HepG2 (cell line): ENCODE measurements around the gene FBXL13.

Experiments
- FOXJ3 ChIP-seq: sonication (generic); formaldehyde crosslinking; IDR thresholded peaks from 2 replicates; pipeline ENCODE4 v1.4.0; 2020; ENCODE audit warnings: missing genetic modification reagents, mild to moderate bottlenecking, borderline replicate concordance
- FOXM1 ChIP-seq: sonication (generic); formaldehyde crosslinking; IDR thresholded peaks from 2 replicates; pipeline ENCODE4 v1.5.0; 2020; ENCODE audit warnings: missing genetic modification reagents
- GATA4 ChIP-seq: sonication (generic); IDR thresholded peaks from 2 replicates; pipeline ENCODE4 v1.6.1; 2016; ENCODE audit warnings: antibody characterized with exemption, low read depth, borderline replicate concordance
- KDM4B ChIP-seq: sonication (generic); formaldehyde crosslinking; IDR thresholded peaks from 2 replicates; pipeline ENCODE4 v1.4.0; 2020; ENCODE audit warnings: missing genetic modification reagents
- NFIB ChIP-seq: sonication (generic); formaldehyde crosslinking; IDR thresholded peaks from 2 replicates; pipeline ENCODE4 v1.9.0; 2021; ENCODE audit warnings: missing genetic modification reagents, mild to moderate bottlenecking, borderline replicate concordance
- NR1H2 ChIP-seq: sonication (generic); formaldehyde crosslinking; IDR thresholded peaks from 2 replicates; pipeline ENCODE4 v1.8.1; 2022; ENCODE audit warnings: low read depth, missing genetic modification reagents, borderline replicate concordance
- POGZ ChIP-seq: sonication (generic); formaldehyde crosslinking; IDR thresholded peaks from 2 replicates; pipeline ENCODE4 v1.4.0; 2020; ENCODE audit warnings: mild to moderate bottlenecking, missing genetic modification reagents
- POLR2A ChIP-seq, 2 experiments: IDR thresholded peaks; 2 replicates each; pipeline ENCODE4 v1.6.1; 2011; ENCODE audit warnings: low read depth in 2 of 2, low read length in 2 of 2, mild to moderate bottlenecking in 1 of 2, moderate library complexity in 1 of 2; ENCODE audit not compliant: insufficient read depth in 1 of 2
- ZFP1 ChIP-seq: IDR thresholded peaks from 2 replicates; pipeline ENCODE4 v1.6.1; 2016
- ZNF263 ChIP-seq: sonication (generic); formaldehyde crosslinking; IDR thresholded peaks from 2 replicates; pipeline ENCODE4 v1.4.0; 2020; ENCODE audit warnings: missing genetic modification reagents
- ZNF329 ChIP-seq: sonication (generic); formaldehyde crosslinking; IDR thresholded peaks from 2 replicates; pipeline ENCODE4 v1.9.0; 2021; ENCODE audit warnings: low read depth, mild to moderate bottlenecking, missing genetic modification reagents
- ZNF33B ChIP-seq: sonication (generic); formaldehyde crosslinking; IDR thresholded peaks from 2 replicates; pipeline ENCODE4 v1.5.1; 2020; ENCODE audit warnings: mild to moderate bottlenecking, missing genetic modification reagents
- TF ChIP-seq, protein P1 (sequence below): sonication (generic); formaldehyde crosslinking; IDR thresholded peaks from 2 replicates; pipeline ENCODE4 v1.4.0; 2020; ENCODE audit warnings: missing genetic modification reagents
- TF ChIP-seq, protein P2 (sequence below): IDR thresholded peaks from 2 replicates; pipeline ENCODE4 v1.6.1; 2016; ENCODE audit warnings: low read depth, missing genetic modification reagents, missing compliant biosample characterization

DNA sequence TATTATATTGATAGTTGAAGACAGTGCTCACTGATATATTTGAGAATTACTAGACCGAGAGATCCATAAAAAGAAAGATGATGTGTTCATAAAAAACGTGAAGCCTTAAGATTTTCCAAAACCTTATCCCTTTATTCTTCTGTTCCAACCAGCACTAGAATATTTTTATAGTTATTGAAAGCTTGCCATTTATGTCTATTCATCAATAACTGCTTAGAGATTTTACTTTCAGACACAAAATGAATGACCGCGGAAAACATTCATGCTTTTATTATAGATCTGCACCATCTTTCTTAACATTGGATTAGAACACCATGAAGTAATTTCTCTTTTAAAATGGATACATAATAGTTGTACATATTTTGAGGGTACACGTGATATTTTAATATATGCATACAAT is 77.6 kb downstream of the FBXL13 start:
- TF ChIP-seq POGZ (CRISPR knock-in tag) = no peak
- no peak for TF ChIP-seq FOXJ3
- TF ChIP-seq, protein P1, sequence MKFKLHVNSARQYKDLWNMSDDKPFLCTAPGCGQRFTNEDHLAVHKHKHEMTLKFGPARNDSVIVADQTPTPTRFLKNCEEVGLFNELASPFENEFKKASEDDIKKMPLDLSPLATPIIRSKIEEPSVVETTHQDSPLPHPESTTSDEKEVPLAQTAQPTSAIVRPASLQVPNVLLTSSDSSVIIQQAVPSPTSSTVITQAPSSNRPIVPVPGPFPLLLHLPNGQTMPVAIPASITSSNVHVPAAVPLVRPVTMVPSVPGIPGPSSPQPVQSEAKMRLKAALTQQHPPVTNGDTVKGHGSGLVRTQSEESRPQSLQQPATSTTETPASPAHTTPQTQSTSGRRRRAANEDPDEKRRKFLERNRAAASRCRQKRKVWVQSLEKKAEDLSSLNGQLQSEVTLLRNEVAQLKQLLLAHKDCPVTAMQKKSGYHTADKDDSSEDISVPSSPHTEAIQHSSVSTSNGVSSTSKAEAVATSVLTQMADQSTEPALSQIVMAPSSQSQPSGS (CRISPR knock-in tag) = no peak
- TF ChIP-seq, protein P2, sequence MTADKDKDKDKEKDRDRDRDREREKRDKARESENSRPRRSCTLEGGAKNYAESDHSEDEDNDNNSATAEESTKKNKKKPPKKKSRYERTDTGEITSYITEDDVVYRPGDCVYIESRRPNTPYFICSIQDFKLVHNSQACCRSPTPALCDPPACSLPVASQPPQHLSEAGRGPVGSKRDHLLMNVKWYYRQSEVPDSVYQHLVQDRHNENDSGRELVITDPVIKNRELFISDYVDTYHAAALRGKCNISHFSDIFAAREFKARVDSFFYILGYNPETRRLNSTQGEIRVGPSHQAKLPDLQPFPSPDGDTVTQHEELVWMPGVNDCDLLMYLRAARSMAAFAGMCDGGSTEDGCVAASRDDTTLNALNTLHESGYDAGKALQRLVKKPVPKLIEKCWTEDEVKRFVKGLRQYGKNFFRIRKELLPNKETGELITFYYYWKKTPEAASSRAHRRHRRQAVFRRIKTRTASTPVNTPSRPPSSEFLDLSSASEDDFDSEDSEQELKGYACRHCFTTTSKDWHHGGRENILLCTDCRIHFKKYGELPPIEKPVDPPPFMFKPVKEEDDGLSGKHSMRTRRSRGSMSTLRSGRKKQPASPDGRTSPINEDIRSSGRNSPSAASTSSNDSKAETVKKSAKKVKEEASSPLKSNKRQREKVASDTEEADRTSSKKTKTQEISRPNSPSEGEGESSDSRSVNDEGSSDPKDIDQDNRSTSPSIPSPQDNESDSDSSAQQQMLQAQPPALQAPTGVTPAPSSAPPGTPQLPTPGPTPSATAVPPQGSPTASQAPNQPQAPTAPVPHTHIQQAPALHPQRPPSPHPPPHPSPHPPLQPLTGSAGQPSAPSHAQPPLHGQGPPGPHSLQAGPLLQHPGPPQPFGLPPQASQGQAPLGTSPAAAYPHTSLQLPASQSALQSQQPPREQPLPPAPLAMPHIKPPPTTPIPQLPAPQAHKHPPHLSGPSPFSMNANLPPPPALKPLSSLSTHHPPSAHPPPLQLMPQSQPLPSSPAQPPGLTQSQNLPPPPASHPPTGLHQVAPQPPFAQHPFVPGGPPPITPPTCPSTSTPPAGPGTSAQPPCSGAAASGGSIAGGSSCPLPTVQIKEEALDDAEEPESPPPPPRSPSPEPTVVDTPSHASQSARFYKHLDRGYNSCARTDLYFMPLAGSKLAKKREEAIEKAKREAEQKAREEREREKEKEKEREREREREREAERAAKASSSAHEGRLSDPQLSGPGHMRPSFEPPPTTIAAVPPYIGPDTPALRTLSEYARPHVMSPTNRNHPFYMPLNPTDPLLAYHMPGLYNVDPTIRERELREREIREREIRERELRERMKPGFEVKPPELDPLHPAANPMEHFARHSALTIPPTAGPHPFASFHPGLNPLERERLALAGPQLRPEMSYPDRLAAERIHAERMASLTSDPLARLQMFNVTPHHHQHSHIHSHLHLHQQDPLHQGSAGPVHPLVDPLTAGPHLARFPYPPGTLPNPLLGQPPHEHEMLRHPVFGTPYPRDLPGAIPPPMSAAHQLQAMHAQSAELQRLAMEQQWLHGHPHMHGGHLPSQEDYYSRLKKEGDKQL = no peak
- no peak for TF ChIP-seq GATA4
- TF ChIP-seq ZNF33B = no peak
- TF ChIP-seq POLR2A (IDR thresholded peaks at IDR 0.05; ENCODE audit: insufficient read depth in 1 of 2, low read depth in 2 of 2, low read length in 2 of 2) = no peak
- TF ChIP-seq NFIB (CRISPR knock-in tag) = no peak
- no peak for TF ChIP-seq KDM4B (CRISPR knock-in tag)
- TF ChIP-seq NR1H2 = no peak
- TF ChIP-seq FOXM1 (CRISPR knock-in tag) = no peak
- no peak for TF ChIP-seq ZFP1 (CRISPR knock-in tag)
- no peak for TF ChIP-seq ZNF263 (CRISPR knock-in tag)
- no peak for TF ChIP-seq ZNF329
